ENCODE data around the gene CFAP161.

DNA sequence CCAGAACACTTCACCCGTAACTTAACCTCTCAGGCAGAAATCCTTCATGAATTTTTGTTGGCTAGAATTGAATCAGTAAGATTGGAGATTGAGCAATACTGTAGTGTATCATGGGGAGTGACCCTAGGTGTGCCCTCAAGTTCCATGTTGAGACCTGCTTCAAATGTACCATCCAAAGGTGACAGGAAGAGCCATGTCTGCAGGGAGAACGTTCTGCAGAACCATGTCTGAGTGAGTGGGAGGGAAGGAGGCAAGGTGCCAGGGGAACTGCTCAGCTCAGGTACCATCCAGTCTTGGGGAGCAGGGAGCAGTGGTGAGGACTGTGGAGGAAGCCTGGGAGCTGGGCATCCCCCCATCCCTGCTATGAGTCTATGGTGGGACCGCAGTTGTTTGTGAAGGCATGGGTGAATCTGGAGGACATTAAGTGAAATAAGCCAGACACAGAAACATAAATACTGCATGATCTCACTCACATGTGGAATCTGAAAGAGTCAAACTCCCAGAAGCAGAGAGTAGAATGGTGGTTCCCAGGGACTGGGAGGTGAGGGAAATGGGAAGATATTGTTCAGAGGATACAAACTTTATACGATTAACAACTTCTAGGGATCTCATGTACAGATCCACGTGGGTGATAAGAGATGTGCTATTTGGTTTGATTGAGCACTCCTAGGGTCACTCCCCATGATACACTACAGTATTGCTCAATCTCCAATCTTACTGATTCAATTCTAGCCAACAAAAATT lies 23.3 kb downstream of the CFAP161 start:
- no peak for TF ChIP-seq EZH2 (IDR thresholded peaks at IDR 0.05; ENCODE audit: insufficient read depth, poor library complexity, severe bottlenecking)
- TF ChIP-seq EZH2phosphoT487 (IDR thresholded peaks at IDR 0.05; ENCODE audit: insufficient read depth, low read depth), result no peak

All from GM23248 (cell line).